Endothelial cell of umbilical vein (primary cell): Measurements from ENCODE around the gene KIFC3. TPM values are rescaled to one million over a fixed set of nuclear protein-coding genes. Genes with fewer than 3 reads are reported as not detected.

Experiments used
- BruUV-seq: library from RNA; stranded (reverse); fragments of 400-500 nt; replicated peaks from 2 replicates; lab custom pipeline; 2021; lab: Mats Ljungman, UMichigan
- CTCF ChIA-PET: fragments of 300-600, 350-600 bp; sonication (Branson Sonifier 250); formaldehyde crosslinking; loops from one replicate; lab custom pipeline; 2021; ENCODE audit warnings: antibody characterized with exemption, inconsistent platforms; lab: Charles Lee
- POLR2A ChIA-PET: fragments of 300-600, 350-600 bp; sonication (Branson Sonifier 250); formaldehyde crosslinking; loops from one replicate; lab custom pipeline; 2021; ENCODE audit warnings: antibody characterized with exemption, inconsistent platforms; lab: Charles Lee
- DNase-seq: peaks from one replicate; pipeline ENCODE4 v3.0.0-alpha.2; 2011; ENCODE audit warnings: low read depth, low spot score
- FAIRE-seq: peaks from 2 replicates; lab custom pipeline; 2011; peaks lifted over from hg19 to GRCh38; lab: Jason Lieb, UNC
- H2AFZ ChIP-seq: 2 replicates; pipeline ENCODE4 v1.6.0; 2012; ENCODE audit warnings: low read depth, low read length, control low read depth, inconsistent platforms
- H3K27ac ChIP-seq: 2 replicates; pipeline ENCODE4 v1.5.1; 2011; ENCODE audit warnings: low read depth, mild to moderate bottlenecking, control low read depth, low read length, moderate library complexity; ENCODE audit not compliant: insufficient read depth
- H3K27me3 ChIP-seq, 2 experiments: 2 replicates each; pipeline versions ENCODE4 v1.6.0 to v1.6.1; 2011; ENCODE audit warnings: low read length in 2 of 2, mixed read lengths in 1 of 2; ENCODE audit not compliant: control insufficient read depth in 2 of 2, insufficient read depth in 2 of 2
- H3K36me3 ChIP-seq, 2 experiments: 2 replicates in 1 of 2; 3 replicates in 1 of 2; pipeline ENCODE4 v1.5.1; 2011; ENCODE audit warnings: low read length in 2 of 2, mild to moderate bottlenecking in 1 of 2, moderate library complexity in 1 of 2; ENCODE audit not compliant: control insufficient read depth in 2 of 2, insufficient read depth in 2 of 2; ENCODE audit errors: extremely low read depth in 1 of 2
- H3K4me1 ChIP-seq: 3 replicates; pipeline ENCODE4 v1.5.1; 2011; ENCODE audit warnings: mild to moderate bottlenecking, low read length; ENCODE audit not compliant: control insufficient read depth, insufficient read depth; ENCODE audit errors: extremely low read depth
- H3K4me2 ChIP-seq: 2 replicates; pipeline ENCODE4 v1.6.1; 2011; ENCODE audit warnings: low read length, control low read depth, mixed read lengths; ENCODE audit not compliant: insufficient read depth
- H3K4me3 ChIP-seq, 3 experiments: fragments of 200-600 bp in 1 of 3; sonication (generic), shearing (Covaris generic) in 1 of 3; replicated peaks in 1 of 3; 2 replicates each; pipeline ENCODE4 v1.5.1; 2011 to 2016; ENCODE audit warnings: control low read depth in 3 of 3, low read length in 3 of 3, mild to moderate bottlenecking in 2 of 3, inconsistent platforms in 1 of 3, low read depth in 1 of 3, moderate library complexity in 1 of 3; ENCODE audit not compliant: insufficient read depth in 1 of 3
- H3K79me2 ChIP-seq: 2 replicates; pipeline ENCODE4 v1.6.0; 2012; ENCODE audit warnings: low read length, inconsistent platforms; ENCODE audit not compliant: control insufficient read depth, insufficient read depth
- H3K9ac ChIP-seq: replicated peaks from 2 replicates; pipeline ENCODE3; 2011; ENCODE audit warnings: low read length, control low read depth; ENCODE audit not compliant: insufficient read depth; ENCODE audit errors: extremely low read depth
- H3K9me1 ChIP-seq: replicated peaks from 3 replicates; pipeline ENCODE4 v1.6.0; 2011; ENCODE audit warnings: mild to moderate bottlenecking, low read length; ENCODE audit not compliant: control insufficient read depth, insufficient read depth; ENCODE audit errors: extremely low read depth
- H3K9me3 ChIP-seq: replicated peaks from 2 replicates; pipeline ENCODE4 v1.5.1; 2012; ENCODE audit warnings: low read length, inconsistent platforms; ENCODE audit not compliant: control insufficient read depth, insufficient read depth
- H4K20me1 ChIP-seq: replicated peaks from 2 replicates; pipeline ENCODE3; 2011; ENCODE audit warnings: mild to moderate bottlenecking, low read length; ENCODE audit not compliant: control insufficient read depth, insufficient read depth; ENCODE audit errors: extremely low read depth
- CTCF ChIP-seq, 2 donors: IDR thresholded peaks; 1 replicate in 1 of 2; 2 replicates in 1 of 2; pipeline ENCODE4 v1.5.1; 2011; ENCODE audit warnings: low read length in 2 of 2, mild to moderate bottlenecking in 2 of 2, moderate library complexity in 2 of 2, control low read depth in 1 of 2, inconsistent platforms in 1 of 2, low read depth in 1 of 2; ENCODE audit not compliant: insufficient read depth in 1 of 2; ENCODE audit errors: extremely low read depth in 1 of 2
- EZH2 ChIP-seq: IDR thresholded peaks from 2 replicates; pipeline ENCODE4 v1.6.1; 2012; ENCODE audit warnings: borderline replicate concordance, low read depth, mild to moderate bottlenecking, moderate library complexity, low read length, inconsistent platforms; ENCODE audit not compliant: severe bottlenecking
- FOS ChIP-seq: IDR thresholded peaks from 2 replicates; pipeline ENCODE4 v1.6.1; 2011; ENCODE audit warnings: mild to moderate bottlenecking, low read length, moderate library complexity, borderline replicate concordance; ENCODE audit not compliant: insufficient read depth
- GATA2 ChIP-seq: IDR thresholded peaks from 2 replicates; pipeline ENCODE4 v1.7.0; 2011; ENCODE audit warnings: low read depth, mild to moderate bottlenecking, moderate library complexity, mixed read lengths, low read length; ENCODE audit not compliant: insufficient read length, insufficient read depth
- JUN ChIP-seq: IDR thresholded peaks from 2 replicates; pipeline ENCODE4 v1.6.1; 2011; ENCODE audit warnings: borderline replicate concordance, low read depth; ENCODE audit not compliant: insufficient read length, insufficient read depth
- MAX ChIP-seq: IDR thresholded peaks from 2 replicates; pipeline ENCODE4 v1.6.1; 2011; ENCODE audit not compliant: insufficient read depth, insufficient read length
- MYC ChIP-seq: IDR thresholded peaks from one replicate; pipeline ENCODE4 v1.6.1; 2011; ENCODE audit warnings: mild to moderate bottlenecking, low read depth, low read length
- POLR2A ChIP-seq: IDR thresholded peaks from 2 replicates; pipeline ENCODE4 v1.6.1; 2012; ENCODE audit warnings: low read depth, mild to moderate bottlenecking, control low read depth, low read length
- POLR2AphosphoS5 ChIP-seq: IDR thresholded peaks from 2 replicates; pipeline ENCODE4 v1.6.1; 2012; ENCODE audit warnings: low read depth, mild to moderate bottlenecking, control low read depth, low read length, moderate library complexity; ENCODE audit not compliant: insufficient read depth
- dilution Hi-C: fragments of 300-500 bp; cut with MboI; formaldehyde crosslinking; loops from one replicate; pipeline ENCODE4 v1.15.0; 2019; ENCODE audit warnings: low sequenced_read_pairs; ENCODE audit not compliant: extremely low pct_ligation_motif_present
- intact Hi-C: fragments of 100-400 bp; cut with micrococcal nuclease; formaldehyde crosslinking; loops from one replicate; pipeline ENCODE4 v1.10.0; 2022
- polyA plus RNA-seq, 4 experiments: library from polyadenylated mRNA; depleted of rRNA in 3 of 4; stranded (reverse) in 3 of 4; unstranded in 1 of 4; fragments of >200 nt; gene quantifications; 2 replicates each; pipeline versions ENCODE4 v1.2.1 to v1.2.3, GENCODE V29; 2011 to 2012; ENCODE audit warnings: missing spikeins in 1 of 4
- total RNA-seq: library from RNA; stranded (reverse); gene quantifications from 2 replicates; pipeline ENCODE4 v1.2.3, GENCODE V29; 2021

The KIFC3 gene
- total and polyA plus RNA-seq, 2 donors (not counting 3 experiments of a cell fraction or from before 2014, with no cell fraction given) = 36.3 to 62.2 TPM

GRCh38 chr16:57798953-57799599, 3.2 kb downstream of the KIFC3 start:
- Histone ChIP-seq H3K36me3 (peaks cover 4 to 11% of the 10 kb centered on the region in 2 experiments), H3K4me3 (no peak overlapping the region), H3K27me3 (no peaks in the 10 kb centered on the region), H3K4me2 (no peak overlapping the region), H3K9me1 (no peaks in the 10 kb centered on the region), H3K9me3 (no peaks in the 10 kb centered on the region), H3K4me1 (peaks cover 25% of the 10 kb centered on the region), H3K27ac (no peak overlapping the region), H4K20me1 (no peaks in the 10 kb centered on the region), H2AFZ (no peak overlapping the region), H3K9ac (no peak overlapping the region), H3K79me2 (peaks cover 14% of the 10 kb centered on the region)
- TF ChIP-seq FOS (no peak), JUN (no peak), GATA2 (no peak), POLR2A (no peak), CTCF (IDR thresholded peaks at IDR 0.05; ENCODE audit: extremely low read depth in 1 of 2, insufficient read depth in 1 of 2, low read depth in 1 of 2, low read length in 2 of 2) (no peak), EZH2 (no peak), MAX (no peak), POLR2AphosphoS5 (no peak), MYC (no peak)
- intact Hi-C loops (no loop called here), dilution Hi-C loops (no loop called here)
- DNase-seq (no peak), FAIRE-seq (no peak)
- ChIA-PET POLR2A (no interaction called here), CTCF (interaction anchor here (0.7 to 4.3 kb wide), 4 partner anchors 9 to 206 kb away, joined by 3 to 29 read pairs (median 4); no protein-coding TSS in a partner anchor)
- BruUV-seq = no TSS peak
